BE2C (cell line): ENCODE results near the gene CERK.

Experiments
- DNase-seq: peaks from one replicate; pipeline ENCODE4 v3.0.0-alpha.2; 2020
- H3K27me3 ChIP-seq: fragments of 250-450 bp; sonication (Bioruptor Pico); 2 replicates; pipeline ENCODE4 v1.5.1; 2020; ENCODE audit warnings: mild to moderate bottlenecking
- H3K36me3 ChIP-seq: fragments of 250-450 bp; sonication (Bioruptor Pico); 2 replicates; pipeline ENCODE4 v1.5.1; 2020; ENCODE audit warnings: mild to moderate bottlenecking
- H3K4me1 ChIP-seq: fragments of 250-450 bp; sonication (Bioruptor Pico); 2 replicates; pipeline ENCODE4 v1.5.1; 2020
- H3K4me3 ChIP-seq: 2 replicates; pipeline ENCODE4 v1.5.1; 2011; ENCODE audit warnings: low read depth, low read length
- H3K9me3 ChIP-seq: fragments of 250-450 bp; sonication (Bioruptor Pico); 2 replicates; pipeline ENCODE4 v1.5.1; 2020
- CTCF ChIP-seq: IDR thresholded peaks from 2 replicates; pipeline ENCODE4 v1.5.1; 2012; ENCODE audit warnings: mild to moderate bottlenecking, low read depth, low read length

Gene CERK

DNA sequence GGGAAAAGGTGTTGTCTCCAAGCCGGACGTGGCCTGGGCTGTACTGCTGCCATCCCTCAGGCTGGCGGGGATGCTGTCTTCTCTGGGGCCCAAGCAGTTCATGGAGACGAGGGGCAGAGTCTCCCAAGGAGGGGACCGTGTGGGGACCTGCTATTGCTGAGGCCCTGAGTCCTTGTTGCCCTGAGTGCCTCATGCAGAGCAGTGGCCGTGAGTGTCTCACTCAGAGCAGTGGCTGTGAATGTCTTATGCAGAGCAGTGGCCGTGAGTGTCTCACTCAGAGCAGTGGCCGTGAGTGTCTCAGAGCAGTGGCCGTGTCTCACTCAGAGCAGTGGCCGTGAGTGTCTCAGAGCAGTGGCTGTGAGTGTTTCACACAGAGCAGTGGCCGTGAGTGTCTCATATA is 63.1 kb downstream of the CERK start:
- no peak overlapping the region for H3K4me3 ChIP-seq

DNA sequence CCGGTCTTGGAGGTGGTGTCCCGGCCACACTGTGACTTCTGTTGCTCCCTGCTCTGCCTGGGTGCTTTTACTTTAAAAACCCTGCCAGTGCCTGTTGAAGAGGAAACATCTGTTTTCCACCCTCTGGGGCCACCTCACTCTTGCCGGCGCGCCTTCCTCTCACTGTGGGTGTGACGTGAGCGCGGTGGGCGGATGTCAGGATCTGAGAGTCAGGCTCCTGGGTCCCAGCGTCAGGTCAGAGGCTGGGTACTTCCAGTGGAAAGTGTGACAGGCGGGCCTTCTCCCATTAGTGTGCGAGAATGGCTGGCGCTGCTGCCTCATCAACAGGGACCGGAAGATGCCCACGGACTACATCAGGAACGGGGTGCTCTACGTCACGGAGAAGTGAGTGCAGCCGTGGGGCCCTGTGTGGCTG is 63.7 kb downstream of the CERK start:
- Histone ChIP-seq H3K36me3 (peaks cover 75% of the 10 kb centered on the region), H3K4me1 (peaks cover 3% of the 10 kb centered on the region; the same call in 1 of the 2 replicates), H3K9me3 (no peaks in the 10 kb centered on the region), H3K27me3 (no peaks in the 10 kb centered on the region), H3K4me3 (no peak overlapping the region)
- DNase-seq: no peak
- TF ChIP-seq CTCF: no peak

More for the DNA sequence above, 63.1 kb downstream of the CERK start:
- Histone ChIP-seq H3K9me3 (no peaks in the 10 kb centered on the region), H3K4me1 (peaks cover 3% of the 10 kb centered on the region; the same call in 1 of the 2 replicates), H3K36me3 (peaks cover 71% of the 10 kb centered on the region), H3K27me3 (no peaks in the 10 kb centered on the region)
- TF ChIP-seq CTCF: no peak
- DNase-seq: no peak

DNA sequence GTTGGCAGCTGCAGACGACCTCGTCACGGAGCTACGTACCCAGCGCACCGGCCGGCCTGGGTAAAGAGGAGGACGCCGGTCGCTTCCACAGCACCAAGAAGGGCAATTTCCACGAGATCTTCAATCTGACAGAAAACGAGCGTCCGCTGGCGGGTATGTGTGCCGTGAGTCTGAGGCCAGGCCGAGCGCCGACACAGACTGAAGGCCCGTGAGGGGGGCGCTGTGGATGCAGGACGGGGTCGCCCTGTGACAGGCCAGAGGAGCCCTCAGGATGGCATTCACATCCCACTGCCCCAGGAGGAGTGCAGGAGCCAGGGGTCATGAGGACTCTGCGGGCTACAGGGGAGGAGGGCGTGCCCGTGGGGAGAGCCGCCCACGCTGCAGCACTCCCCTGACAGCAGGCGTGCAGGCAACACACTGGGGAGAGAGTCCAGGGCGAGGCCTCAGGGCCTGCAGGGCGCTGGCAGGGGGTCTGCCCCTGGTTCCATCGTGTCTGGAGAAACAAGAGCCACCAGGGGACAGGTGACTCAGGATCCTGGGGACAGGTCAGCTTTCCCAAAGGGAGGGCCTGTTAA is 64.3 kb downstream of the CERK start:
- Histone ChIP-seq H3K4me3 (no peak overlapping the region), H3K4me1 (peaks cover 3% of the 10 kb centered on the region; the same call in 1 of the 2 replicates), H3K36me3 (peaks cover 73% of the 10 kb centered on the region), H3K27me3 (no peaks in the 10 kb centered on the region), H3K9me3 (no peaks in the 10 kb centered on the region)
- no peak for TF ChIP-seq CTCF
- DNase-seq: no peak

GRCh38 chr22:46673205-46673604 is 64.8 kb downstream of the CERK start:
- peaks cover 74% of the 10 kb centered on the region for H3K36me3 ChIP-seq
- no peaks in the 10 kb centered on the region for H3K27me3 ChIP-seq
- H3K4me1 ChIP-seq: peaks cover 3% of the 10 kb centered on the region; the same call in 1 of the 2 replicates
- H3K4me3 ChIP-seq: no peak overlapping the region
- DNase-seq: peak; percentile 68
- no peaks in the 10 kb centered on the region for H3K9me3 ChIP-seq
- no peak for TF ChIP-seq CTCF

DNA sequence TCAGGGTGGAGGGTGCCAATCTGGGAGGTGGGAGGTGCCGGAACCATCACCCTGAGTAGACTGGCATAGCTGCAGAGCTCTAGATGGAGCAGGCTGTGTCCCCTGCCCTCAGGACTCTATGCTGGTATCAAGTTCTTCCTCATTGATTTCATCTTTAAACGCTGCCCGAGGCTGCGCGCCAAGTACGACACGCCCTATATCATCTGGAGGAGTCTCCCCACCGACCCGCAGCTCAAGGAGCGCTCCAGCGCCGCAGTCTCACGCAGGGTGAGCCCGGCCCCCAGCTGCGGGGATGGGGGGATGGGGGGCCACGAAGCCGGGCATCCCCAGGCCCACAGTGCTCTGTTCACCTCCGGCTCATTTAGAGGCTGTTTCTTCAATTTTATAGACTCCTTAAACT is 65.3 kb downstream of the CERK start:
- Histone ChIP-seq H3K4me1 (peaks cover 3% of the 10 kb centered on the region; the same call in 1 of the 2 replicates), H3K27me3 (no peaks in the 10 kb centered on the region), H3K36me3 (peaks cover 75% of the 10 kb centered on the region), H3K4me3 (no peak overlapping the region), H3K9me3 (no peaks in the 10 kb centered on the region)
- no peak for TF ChIP-seq CTCF
- no peak for DNase-seq

DNA sequence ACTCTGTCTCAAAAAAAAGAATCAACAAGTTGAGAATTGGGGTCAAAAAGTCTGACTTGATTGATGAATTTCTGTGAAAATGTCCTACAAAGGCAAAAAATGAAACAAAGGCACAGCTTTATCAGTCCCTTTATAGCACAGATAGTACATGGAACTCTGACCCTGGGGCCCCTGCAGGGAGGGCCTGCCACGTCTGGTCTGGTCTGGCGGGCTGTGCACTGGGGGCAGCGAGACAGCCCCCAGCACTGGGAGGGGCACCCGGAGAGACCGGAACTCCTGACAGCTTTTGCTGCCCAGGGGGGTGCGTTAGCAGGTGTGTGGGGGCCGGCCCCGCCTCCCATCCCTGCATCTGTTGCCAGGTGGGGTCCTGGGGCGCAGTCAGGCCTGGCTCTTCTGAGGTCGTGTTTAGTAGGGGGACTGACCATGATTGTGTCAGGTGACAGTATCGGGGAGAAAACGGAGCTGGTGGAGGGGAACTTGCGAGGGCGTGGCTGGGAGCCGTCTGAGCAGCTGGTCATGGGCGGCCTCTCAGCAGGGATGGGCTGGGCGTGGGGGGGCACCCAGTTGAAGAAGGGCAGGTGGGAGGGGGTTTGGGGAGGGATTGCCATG is 66.1 kb downstream of the CERK start:
- H3K9me3 ChIP-seq: no peaks in the 10 kb centered on the region
- H3K27me3 ChIP-seq: no peaks in the 10 kb centered on the region
- TF ChIP-seq CTCF: no peak
- peaks cover 78% of the 10 kb centered on the region for H3K36me3 ChIP-seq
- H3K4me3 ChIP-seq: no peak overlapping the region
- H3K4me1 ChIP-seq: peaks cover 3% of the 10 kb centered on the region; the same call in 1 of the 2 replicates
- no peak for DNase-seq
